ENCODE measurements around the gene ACAN.

ACAN gene

GRCh38 chr15:88803241-88803919, at the start of gene ACAN:
Gene ACAN, plus strand, starts transcription at chr15:88803436. Its CDS starts 32,771 bp downstream, at chr15:88836207.
- DNase-seq, result peak in 1 of 3 experiments; percentile 18

- DNase-seq, result no peak
Measured at GRCh38 chr15:88756521-88756920, 46.7 kb upstream of the ACAN start.

- no peak for DNase-seq
Measured at GRCh38 chr15:88756921-88757320, 46.3 kb upstream of the ACAN start.

GRCh38 chr15:88759872-88760271, 43.4 kb upstream of the ACAN start:
- DNase-seq, result no peak

GRCh38 chr15:88764448-88764847, 38.8 kb upstream of the ACAN start:
- DNase-seq, result no peak

GRCh38 chr15:88765212-88765611, 38.0 kb upstream of the ACAN start:
- no peak for DNase-seq

GRCh38 chr15:88769161-88769971, 33.9 kb upstream of the ACAN start:
- DNase-seq, result no peak

- no peak for DNase-seq
Measured at GRCh38 chr15:88775776-88776175, 27.5 kb upstream of the ACAN start.

GRCh38 chr15:88776646-88777045, 26.6 kb upstream of the ACAN start:
- DNase-seq, result no peak

GRCh38 chr15:88779944-88780343, 23.3 kb upstream of the ACAN start:
- no peak for DNase-seq

- no peak for DNase-seq
Measured at GRCh38 chr15:88782465-88782864, 20.8 kb upstream of the ACAN start.

- DNase-seq, result no peak
Measured at GRCh38 chr15:88785217-88785616, 18.0 kb upstream of the ACAN start.

GRCh38 chr15:88788036-88788435, 15.2 kb upstream of the ACAN start:
- no peak for DNase-seq

GRCh38 chr15:88788816-88789215, 14.4 kb upstream of the ACAN start:
- no peak for DNase-seq

GRCh38 chr15:88790486-88790885, 12.8 kb upstream of the ACAN start:
- DNase-seq, result no peak

- DNase-seq, result no peak
Measured at GRCh38 chr15:88791637-88792036, 11.6 kb upstream of the ACAN start.

GRCh38 chr15:88792342-88793282, 10.6 kb upstream of the ACAN start:
- DNase-seq, result no peak

GRCh38 chr15:88794001-88794400, 9.2 kb upstream of the ACAN start:
- DNase-seq, result no peak

- DNase-seq, result no peak
Measured at GRCh38 chr15:88797663-88798339, 5.4 kb upstream of the ACAN start.

GRCh38 chr15:88799341-88799740, 3.9 kb upstream of the ACAN start:
- no peak for DNase-seq

- no peak for DNase-seq
Measured at GRCh38 chr15:88800026-88800425, 3.2 kb upstream of the ACAN start.

- DNase-seq, result no peak
Measured at GRCh38 chr15:88800738-88801137, 2.5 kb upstream of the ACAN start.

Data from NCI-H1417 (cell line).